ENCODE data around the gene GAPDH.
A peak's percentile ranks its signal among the peaks of the same experiment; 100 is the strongest.

Gene GAPDH

DNA sequence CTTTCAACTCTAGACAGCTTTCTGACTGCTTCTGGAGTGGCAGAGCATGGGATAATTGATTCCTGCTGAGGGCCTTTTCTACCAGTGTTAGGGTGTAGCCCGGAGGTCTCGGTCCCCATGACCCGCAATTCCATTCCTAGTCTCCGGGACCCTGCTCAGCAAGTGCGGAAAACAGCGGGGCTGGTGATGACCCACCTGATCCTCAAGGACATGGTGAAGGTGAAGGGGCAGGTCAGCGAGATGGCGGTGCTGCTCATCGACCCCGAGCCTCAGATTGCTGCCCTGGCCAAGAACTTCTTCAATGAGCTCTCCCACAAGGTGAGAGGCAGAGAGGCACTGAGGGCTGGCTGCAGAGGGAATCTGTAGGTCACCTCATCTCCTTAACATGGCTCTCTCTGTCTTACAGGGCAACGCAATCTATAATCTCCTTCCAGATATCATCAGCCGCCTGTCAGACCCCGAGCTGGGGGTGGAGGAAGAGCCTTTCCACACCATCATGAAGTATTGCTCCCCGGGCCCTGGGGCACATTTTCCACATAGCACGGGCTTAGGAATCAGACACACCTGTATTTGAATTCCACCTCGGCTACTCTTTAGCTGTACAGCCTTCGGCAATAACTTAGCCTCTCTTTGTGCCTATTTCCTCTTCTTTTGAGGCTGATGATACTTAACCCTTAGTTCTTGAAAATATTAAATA lies 5.6 kb upstream of the GAPDH start:
- DNase-seq (ENCODE audit: low read depth in 1 of 2, low spot score in 1 of 2) = no peak

DNA sequence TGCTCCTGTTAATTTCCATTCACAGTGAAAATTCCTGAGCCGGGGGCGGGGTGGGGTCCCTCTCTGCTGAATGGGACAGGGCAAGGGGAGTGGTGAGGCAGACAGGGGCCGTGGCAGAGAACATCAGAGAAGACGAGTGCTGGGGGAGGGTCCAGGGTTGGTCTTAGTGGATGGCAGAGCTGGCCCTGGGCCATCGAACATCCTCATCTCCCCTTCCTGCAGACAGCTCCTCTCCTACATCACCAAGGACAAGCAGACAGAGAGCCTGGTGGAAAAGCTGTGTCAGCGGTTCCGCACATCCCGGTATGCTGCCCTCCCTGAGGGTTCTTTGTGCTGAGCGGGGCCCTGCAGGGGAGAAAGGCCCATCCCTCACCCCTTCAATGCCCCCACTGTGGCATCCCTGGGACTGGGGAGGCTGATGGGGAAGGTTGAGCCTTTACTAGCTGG lies 5.0 kb upstream of the GAPDH start:
- no peak for DNase-seq (ENCODE audit: low read depth in 1 of 2, low spot score in 1 of 2)

DNA sequence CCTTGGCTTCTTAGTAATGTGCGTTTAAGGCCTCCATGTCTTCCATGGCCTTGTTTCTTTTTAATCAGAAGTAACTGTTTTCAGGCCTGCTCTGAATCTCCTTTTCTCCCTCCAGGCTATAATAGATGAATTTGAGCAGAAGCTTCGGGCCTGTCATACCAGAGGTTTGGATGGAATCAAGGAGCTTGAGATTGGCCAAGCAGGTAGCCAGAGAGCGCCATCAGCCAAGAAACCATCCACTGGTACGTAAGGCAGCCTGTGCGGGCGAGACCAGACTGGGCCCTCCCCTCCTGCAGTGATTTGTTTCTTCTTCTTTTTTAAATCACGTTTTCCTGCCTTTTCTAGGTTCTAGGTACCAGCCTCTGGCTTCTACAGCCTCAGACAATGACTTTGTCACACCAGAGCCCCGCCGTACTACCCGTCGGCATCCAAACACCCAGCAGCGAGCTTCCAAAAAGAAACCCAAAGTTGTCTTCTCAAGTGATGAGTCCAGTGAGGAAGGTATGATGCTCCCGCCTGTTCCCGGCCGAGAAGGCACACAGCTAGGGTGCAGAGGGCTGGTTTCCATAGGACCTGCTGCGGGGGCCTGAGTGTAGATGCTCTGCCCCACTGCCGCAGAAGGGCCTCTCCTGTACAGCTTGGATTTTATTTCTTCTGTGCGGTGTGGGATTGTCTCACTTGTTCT lies 3.6 kb upstream of the GAPDH start:
- DNase-seq (ENCODE audit: low read depth in 1 of 2, low spot score in 1 of 2) = no peak

- DNase-seq (ENCODE audit: low read depth in 1 of 2, low spot score in 1 of 2) = peak; percentile 61 to 76
These were observed 2.0 kb upstream of the GAPDH start for GRCh38 chr12:6532051-6532926.

GRCh38 chr12:6532927-6533652 lies 1.2 kb upstream of the GAPDH start:
- no peak for DNase-seq (ENCODE audit: low read depth in 1 of 2, low spot score in 1 of 2)

DNA sequence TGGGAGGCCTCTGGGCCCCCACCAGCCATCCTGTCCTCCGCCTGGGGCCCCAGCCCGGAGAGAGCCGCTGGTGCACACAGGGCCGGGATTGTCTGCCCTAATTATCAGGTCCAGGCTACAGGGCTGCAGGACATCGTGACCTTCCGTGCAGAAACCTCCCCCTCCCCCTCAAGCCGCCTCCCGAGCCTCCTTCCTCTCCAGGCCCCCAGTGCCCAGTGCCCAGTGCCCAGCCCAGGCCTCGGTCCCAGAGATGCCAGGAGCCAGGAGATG lies 729 bp upstream of the GAPDH start:
- no peak for DNase-seq (ENCODE audit: low read depth in 1 of 2, low spot score in 1 of 2)

DNA sequence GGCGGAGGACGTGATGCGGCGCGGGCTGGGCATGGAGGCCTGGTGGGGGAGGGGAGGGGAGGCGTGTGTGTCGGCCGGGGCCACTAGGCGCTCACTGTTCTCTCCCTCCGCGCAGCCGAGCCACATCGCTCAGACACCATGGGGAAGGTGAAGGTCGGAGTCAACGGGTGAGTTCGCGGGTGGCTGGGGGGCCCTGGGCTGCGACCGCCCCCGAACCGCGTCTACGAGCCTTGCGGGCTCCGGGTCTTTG lies 303 bp downstream of the GAPDH start:
- no peak for DNase-seq (ENCODE audit: low read depth in 1 of 2, low spot score in 1 of 2)

- peak; percentile 48 to 64 for DNase-seq (ENCODE audit: low read depth in 1 of 2, low spot score in 1 of 2)
These were observed 804 bp downstream of the GAPDH start for GRCh38 chr12:6534945-6535696.

DNA sequence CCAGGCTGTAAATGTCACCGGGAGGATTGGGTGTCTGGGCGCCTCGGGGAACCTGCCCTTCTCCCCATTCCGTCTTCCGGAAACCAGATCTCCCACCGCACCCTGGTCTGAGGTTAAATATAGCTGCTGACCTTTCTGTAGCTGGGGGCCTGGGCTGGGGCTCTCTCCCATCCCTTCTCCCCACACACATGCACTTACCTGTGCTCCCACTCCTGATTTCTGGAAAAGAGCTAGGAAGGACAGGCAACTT lies 1.3 kb downstream of the GAPDH start:
- no peak for DNase-seq (ENCODE audit: low read depth in 1 of 2, low spot score in 1 of 2)

GRCh38 chr12:6535960-6536847 lies 1.9 kb downstream of the GAPDH start:
- no peak for DNase-seq (ENCODE audit: low read depth in 1 of 2, low spot score in 1 of 2)

DNA sequence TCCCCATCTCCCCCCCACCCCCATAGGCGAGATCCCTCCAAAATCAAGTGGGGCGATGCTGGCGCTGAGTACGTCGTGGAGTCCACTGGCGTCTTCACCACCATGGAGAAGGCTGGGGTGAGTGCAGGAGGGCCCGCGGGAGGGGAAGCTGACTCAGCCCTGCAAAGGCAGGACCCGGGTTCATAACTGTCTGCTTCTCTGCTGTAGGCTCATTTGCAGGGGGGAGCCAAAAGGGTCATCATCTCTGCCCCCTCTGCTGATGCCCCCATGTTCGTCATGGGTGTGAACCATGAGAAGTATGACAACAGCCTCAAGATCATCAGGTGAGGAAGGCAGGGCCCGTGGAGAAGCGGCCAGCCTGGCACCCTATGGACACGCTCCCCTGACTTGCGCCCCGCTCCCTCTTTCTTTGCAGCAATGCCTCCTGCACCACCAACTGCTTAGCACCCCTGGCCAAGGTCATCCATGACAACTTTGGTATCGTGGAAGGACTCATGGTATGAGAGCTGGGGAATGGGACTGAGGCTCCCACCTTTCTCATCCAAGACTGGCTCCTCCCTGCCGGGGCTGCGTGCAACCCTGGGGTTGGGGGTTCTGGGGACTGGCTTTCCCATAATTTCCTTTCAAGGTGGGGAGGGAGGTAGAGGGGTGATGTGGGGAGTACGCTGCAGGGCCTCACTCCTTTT lies 2.7 kb downstream of the GAPDH start:
- DNase-seq (ENCODE audit: low read depth in 1 of 2, low spot score in 1 of 2) = no peak

DNA sequence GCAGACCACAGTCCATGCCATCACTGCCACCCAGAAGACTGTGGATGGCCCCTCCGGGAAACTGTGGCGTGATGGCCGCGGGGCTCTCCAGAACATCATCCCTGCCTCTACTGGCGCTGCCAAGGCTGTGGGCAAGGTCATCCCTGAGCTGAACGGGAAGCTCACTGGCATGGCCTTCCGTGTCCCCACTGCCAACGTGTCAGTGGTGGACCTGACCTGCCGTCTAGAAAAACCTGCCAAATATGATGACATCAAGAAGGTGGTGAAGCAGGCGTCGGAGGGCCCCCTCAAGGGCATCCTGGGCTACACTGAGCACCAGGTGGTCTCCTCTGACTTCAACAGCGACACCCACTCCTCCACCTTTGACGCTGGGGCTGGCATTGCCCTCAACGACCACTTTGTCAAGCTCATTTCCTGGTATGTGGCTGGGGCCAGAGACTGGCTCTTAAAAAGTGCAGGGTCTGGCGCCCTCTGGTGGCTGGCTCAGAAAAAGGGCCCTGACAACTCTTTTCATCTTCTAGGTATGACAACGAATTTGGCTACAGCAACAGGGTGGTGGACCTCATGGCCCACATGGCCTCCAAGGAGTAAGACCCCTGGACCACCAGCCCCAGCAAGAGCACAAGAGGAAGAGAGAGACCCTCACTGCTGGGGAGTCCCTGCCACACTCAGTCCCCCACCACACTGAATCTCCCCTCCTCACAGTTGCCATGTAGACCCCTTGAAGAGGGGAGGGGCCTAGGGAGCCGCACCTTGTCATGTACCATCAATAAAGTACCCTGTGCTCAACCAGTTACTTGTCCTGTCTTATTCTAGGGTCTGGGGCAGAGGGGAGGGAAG lies 3.5 kb downstream of the GAPDH start:
- peak; percentile 73 to 79 for DNase-seq (ENCODE audit: low read depth in 1 of 2, low spot score in 1 of 2)

GRCh38 chr12:6538420-6539313 lies 4.3 kb downstream of the GAPDH start:
- DNase-seq (ENCODE audit: low read depth in 1 of 2, low spot score in 1 of 2) = no peak

DNA sequence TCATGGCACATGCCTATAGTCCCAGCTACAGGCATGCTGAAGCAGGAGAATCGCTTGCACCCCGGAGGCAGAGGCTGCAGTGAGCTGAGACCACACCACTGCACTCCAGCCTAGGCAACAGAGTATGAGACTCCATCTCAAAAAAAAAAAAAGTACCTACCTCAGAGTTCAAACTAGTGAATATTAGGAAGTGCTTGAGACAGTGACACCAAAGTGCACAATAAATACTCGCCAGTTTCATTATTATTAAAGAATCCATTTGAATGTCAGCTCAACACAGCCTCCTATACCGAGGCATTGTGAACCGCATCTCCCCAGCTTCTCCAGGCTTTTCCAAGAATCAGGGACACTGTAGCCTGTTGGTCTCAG lies 5.0 kb downstream of the GAPDH start:
- DNase-seq (ENCODE audit: low read depth in 1 of 2, low spot score in 1 of 2) = no peak

DNA sequence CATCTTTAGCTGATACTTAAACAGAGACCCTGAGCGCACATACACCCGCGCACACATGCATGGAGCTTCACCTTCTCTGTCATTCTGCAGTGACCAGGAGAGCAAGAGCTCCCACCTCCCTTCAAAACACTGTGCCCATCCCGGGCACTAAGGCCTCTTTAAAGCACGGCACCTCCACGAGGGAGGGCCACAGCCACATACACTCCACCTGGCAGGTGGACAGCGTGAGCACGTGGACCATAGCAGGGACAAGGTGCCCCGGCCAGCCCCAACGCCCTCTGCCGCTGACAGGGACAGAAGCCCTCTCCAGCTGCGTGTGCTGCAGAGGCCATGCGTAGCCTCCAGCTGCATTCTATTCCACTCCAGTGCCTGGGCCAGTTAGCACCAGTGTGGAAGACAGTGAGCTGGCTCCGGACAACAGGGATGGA lies 5.4 kb downstream of the GAPDH start:
- DNase-seq (ENCODE audit: low read depth in 1 of 2, low spot score in 1 of 2) = no peak

DNA sequence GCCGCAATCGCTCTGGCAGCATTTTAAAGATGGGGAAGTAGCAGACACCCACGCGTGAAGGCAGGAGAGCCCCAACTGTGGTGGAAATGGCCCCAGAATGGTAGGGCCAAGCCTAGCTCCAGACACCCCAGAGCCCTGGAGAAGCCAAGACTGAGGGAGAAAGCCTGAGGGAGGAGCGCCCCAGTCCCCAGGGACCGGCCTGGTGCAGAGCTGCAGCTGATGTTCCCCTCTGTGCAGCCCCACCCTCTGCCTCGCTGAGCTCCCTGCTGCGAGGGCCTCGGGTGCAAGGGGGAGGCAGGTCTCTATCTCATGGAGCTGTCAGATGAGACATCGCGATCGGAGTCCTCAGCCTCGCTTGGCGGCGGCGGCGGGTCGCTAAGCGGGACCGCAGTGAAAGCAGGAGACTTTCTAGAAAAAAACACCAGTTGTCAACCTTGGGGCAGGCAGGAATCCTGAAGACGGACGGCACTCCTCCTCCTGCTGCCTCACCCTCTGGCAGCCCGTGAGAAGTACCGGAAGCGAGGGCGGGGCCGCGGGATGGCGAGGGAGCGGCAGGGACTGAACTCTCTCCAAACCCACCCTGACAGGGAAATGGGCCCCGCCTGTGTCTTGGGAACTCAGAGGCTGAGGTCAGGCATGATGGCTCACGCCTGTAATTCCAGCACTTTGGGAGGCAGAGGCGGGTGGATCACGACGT lies 6.0 kb downstream of the GAPDH start:
- peak in 1 of 2 donors; percentile 45 for DNase-seq (ENCODE audit: low read depth in 1 of 2, low spot score in 1 of 2)

Data from activated T-helper 1 cell treated with anti-CD3 and anti-CD28 coated beads, Interleukin-2, amount 50 U/mL, for 16 hours (primary cell).